Osteoblast (primary cell): ENCODE data around the gene NANOS3. TPM values are rescaled to one million over a fixed set of nuclear protein-coding genes. Genes with fewer than 3 reads are reported as not detected.

Experiments
- DNase-seq: peaks from one replicate; pipeline ENCODE4 v3.0.0; 2011; ENCODE audit warnings: low spot score, mixed read lengths; ENCODE audit not compliant: insufficient read length; ENCODE audit errors: missing footprints
- H2AFZ ChIP-seq: 2 replicates; pipeline ENCODE4 v1.6.0; 2011; ENCODE audit warnings: mild to moderate bottlenecking, low read length
- H3K27ac ChIP-seq: 2 replicates; pipeline ENCODE4 v1.5.1; 2011; ENCODE audit warnings: mild to moderate bottlenecking, low read depth, low read length, moderate library complexity
- H3K27me3 ChIP-seq: 2 replicates; pipeline ENCODE4 v1.6.0; 2012; ENCODE audit warnings: mild to moderate bottlenecking, control low read depth, inconsistent platforms, low read length, moderate library complexity; ENCODE audit not compliant: insufficient read depth
- H3K36me3 ChIP-seq: 2 replicates; pipeline ENCODE4 v1.5.1; 2011; ENCODE audit warnings: mild to moderate bottlenecking, low read length, control low read depth, moderate library complexity; ENCODE audit not compliant: insufficient read depth
- H3K4me1 ChIP-seq: 2 replicates; pipeline ENCODE4 v1.5.1; 2011; ENCODE audit warnings: mild to moderate bottlenecking, low read length, control low read depth, moderate library complexity; ENCODE audit not compliant: insufficient read depth
- H3K4me2 ChIP-seq: 2 replicates; pipeline ENCODE4 v1.6.0; 2011; ENCODE audit warnings: mild to moderate bottlenecking, low read length; ENCODE audit not compliant: insufficient read depth
- H3K4me3 ChIP-seq: fragments of 200-600 bp; sonication (generic); 3 replicates; pipeline ENCODE4 v1.5.1; 2012; ENCODE audit warnings: mild to moderate bottlenecking, low read length, inconsistent platforms; ENCODE audit not compliant: insufficient read depth
- H3K79me2 ChIP-seq: 2 replicates; pipeline ENCODE4 v1.6.0; 2012; ENCODE audit warnings: mild to moderate bottlenecking, low read length, control low read depth, inconsistent platforms; ENCODE audit not compliant: insufficient read depth
- H3K9me3 ChIP-seq: 2 replicates; pipeline ENCODE4 v1.5.1; 2011; ENCODE audit warnings: low read depth, low read length, control low read depth
- H4K20me1 ChIP-seq: 2 replicates; pipeline ENCODE4 v1.6.0; 2012; ENCODE audit warnings: mild to moderate bottlenecking, low read length, control low read depth; ENCODE audit not compliant: insufficient read depth
- total RNA-seq: library from RNA; depleted of rRNA; stranded (reverse); fragments of >200 nt; gene quantifications from 2 replicates; pipeline ENCODE4 v1.2.3, GENCODE V29; 2012
- TF ChIP-seq, protein P1 (sequence below): IDR thresholded peaks from 2 replicates; pipeline ENCODE4 v1.5.1; 2011; ENCODE audit warnings: mild to moderate bottlenecking, low read depth, low read length, moderate library complexity; ENCODE audit errors: extremely low read depth

NANOS3 gene
- total RNA-seq, 1 donor = not detected

DNA sequence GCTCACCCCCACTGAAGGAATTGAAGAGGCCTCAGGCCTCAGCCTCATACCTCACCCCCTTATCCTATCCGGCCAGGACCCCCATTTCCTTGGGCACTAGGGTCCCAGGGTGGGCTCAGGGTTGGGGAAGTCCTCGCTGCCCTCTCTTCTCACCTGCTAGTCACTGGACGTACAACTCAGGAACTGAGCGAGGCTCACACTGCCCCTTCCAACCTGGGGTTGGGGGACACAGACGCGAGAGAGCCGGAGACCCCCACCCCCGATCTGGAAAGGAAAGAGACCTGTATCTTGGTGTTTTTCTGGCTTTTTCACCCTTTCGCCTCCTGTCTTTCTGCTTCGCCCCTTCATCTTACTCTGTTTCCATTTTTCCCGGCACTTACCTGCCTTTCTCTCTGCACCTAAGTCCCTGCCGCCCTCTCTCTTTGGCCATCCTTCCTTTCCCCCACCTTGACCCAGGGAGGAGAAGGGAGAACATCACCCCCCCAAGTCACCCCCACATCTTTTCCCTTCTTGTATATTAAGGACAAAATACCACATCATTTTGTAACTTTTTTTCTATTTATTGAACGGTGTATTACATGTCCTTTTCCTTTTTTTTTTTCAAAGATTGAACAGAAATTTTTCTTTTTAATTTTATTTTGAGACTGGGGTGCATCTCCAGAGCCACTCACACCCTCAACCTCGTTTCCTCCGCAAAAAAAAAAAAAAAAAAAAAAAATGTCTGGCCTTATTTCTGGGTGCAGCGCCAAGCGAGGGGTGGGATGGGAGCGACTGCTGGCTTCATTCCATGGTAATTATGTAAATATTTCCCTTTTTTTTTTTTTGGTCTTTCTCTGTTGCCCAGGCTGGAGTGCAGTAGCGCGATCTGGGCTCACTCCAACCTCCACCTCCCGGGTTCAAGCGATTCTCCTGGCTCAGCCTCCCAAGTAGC is 45.1 kb upstream of the NANOS3 start:
- TF ChIP-seq, protein P1, sequence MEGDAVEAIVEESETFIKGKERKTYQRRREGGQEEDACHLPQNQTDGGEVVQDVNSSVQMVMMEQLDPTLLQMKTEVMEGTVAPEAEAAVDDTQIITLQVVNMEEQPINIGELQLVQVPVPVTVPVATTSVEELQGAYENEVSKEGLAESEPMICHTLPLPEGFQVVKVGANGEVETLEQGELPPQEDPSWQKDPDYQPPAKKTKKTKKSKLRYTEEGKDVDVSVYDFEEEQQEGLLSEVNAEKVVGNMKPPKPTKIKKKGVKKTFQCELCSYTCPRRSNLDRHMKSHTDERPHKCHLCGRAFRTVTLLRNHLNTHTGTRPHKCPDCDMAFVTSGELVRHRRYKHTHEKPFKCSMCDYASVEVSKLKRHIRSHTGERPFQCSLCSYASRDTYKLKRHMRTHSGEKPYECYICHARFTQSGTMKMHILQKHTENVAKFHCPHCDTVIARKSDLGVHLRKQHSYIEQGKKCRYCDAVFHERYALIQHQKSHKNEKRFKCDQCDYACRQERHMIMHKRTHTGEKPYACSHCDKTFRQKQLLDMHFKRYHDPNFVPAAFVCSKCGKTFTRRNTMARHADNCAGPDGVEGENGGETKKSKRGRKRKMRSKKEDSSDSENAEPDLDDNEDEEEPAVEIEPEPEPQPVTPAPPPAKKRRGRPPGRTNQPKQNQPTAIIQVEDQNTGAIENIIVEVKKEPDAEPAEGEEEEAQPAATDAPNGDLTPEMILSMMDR = no peak
- Histone ChIP-seq H3K27ac (no peak overlapping the region), H3K9me3 (no peaks in the 10 kb centered on the region), H3K4me1 (peaks cover 20% of the 10 kb centered on the region), H3K4me3 (no peak overlapping the region), H3K27me3 (no peaks in the 10 kb centered on the region), H2AFZ (no peak overlapping the region), H3K36me3 (peaks cover 63% of the 10 kb centered on the region), H3K4me2 (no peak overlapping the region), H3K79me2 (peaks cover 43% of the 10 kb centered on the region), H4K20me1 (peaks cover 66% of the 10 kb centered on the region)
- DNase-seq = peak; percentile 81

DNA sequence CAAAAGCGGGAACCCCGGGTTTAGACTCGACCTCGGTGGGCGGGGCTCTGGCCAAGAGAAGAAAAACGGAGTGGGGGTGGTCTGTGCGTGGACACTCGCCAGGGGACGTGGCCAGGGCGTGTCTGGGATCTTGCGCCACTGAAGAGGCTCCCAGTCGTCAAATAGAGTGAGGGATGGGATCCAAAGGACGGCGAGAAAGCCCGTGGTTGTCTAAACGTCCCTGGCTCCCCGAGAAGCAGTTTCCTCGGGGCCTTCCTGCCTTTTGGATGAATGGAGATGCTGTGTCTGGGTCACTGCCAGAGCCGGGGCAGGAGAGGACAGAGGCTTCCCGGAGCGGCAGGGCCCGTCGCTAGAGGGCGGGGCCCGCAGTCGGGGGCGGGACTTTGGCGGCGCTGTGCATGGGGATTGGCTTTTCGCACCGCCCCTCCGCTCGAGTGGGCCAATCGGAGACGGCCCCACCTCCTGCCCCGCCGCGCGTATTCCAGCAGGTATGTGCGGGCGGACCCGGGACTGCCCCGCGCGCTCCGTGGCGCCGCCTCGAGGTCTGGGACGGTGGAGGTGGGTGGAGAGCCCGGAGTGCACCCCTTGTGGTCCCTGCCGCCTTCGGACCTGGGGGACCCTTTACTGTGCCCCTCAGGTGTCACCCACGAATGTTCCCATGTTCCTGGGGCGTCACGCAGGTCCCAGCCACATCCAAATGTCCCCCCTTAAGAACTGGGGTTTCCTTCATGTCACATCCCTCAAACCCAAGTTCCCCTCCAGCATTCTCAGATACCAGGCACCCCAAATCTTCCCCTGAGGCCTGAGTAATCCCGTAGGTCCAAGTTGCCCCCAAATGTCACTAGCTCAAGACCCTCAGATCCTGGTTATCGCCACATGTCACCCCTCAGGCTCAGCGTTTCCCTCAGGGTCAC is 43.3 kb upstream of the NANOS3 start:
- Histone ChIP-seq H3K4me3 (peak overlapping the region; percentile 33), H3K4me2 (peak overlapping the region; percentile 61), H3K9me3 (no peaks in the 10 kb centered on the region), H4K20me1 (peaks cover 72% of the 10 kb centered on the region), H3K27ac (peak overlapping the region; percentile 85), H3K4me1 (peaks cover 33% of the 10 kb centered on the region), H2AFZ (no peak overlapping the region), H3K36me3 (peaks cover 62% of the 10 kb centered on the region), H3K79me2 (peaks cover 60% of the 10 kb centered on the region), H3K27me3 (no peaks in the 10 kb centered on the region)
- DNase-seq = peak; percentile 99
- TF ChIP-seq, protein P1 = peak; percentile 14

DNA sequence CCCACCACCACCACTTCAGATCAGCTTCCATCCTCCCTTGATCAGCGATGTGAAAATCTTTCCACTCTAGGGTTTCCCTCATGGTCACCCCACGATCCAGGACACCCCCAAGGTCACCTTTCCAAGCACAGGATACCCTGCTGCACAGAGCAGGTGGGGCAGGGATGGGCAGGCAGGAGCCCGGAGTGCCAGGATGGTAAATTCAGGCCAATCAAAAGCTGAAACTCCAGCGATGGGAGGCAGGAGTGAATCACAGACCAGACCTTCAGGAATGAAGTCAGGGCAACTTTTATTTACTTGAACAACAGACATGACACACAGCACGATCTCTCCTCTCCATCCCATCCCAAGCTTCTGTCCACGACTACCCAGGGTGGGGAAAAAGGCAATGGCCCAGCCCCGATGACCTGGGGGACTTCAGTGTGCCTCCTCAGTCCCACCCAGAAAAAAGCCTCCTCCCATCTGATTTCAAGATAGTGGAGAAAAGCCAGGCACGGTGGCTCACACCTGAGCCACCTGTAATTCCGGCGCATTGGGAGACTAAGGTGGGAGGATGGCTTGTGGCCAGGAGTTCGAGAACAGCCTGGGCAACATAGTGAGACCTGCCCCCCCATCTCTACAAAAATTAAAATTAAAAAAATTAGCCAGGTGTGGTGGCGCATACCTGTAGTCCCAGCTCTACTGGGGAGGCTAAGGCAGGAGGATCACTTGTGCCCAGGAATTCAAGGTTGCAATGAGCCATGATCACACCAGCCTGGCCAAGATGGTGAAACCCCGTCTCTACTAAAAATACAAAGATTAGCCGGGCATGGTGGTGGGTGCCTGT is 42.5 kb upstream of the NANOS3 start:
- no peaks in the 10 kb centered on the region for H3K27me3 ChIP-seq
- no peak overlapping the region for H2AFZ ChIP-seq
- no peaks in the 10 kb centered on the region for H3K9me3 ChIP-seq
- TF ChIP-seq, protein P1 = no peak
- H3K79me2 ChIP-seq = peaks cover 68% of the 10 kb centered on the region
- peak overlapping the region; percentile 33 for H3K4me3 ChIP-seq
- peaks cover 42% of the 10 kb centered on the region for H3K4me1 ChIP-seq
- peaks cover 60% of the 10 kb centered on the region for H3K36me3 ChIP-seq
- peak overlapping the region; percentile 61 for H3K4me2 ChIP-seq
- peaks cover 77% of the 10 kb centered on the region for H4K20me1 ChIP-seq
- DNase-seq = peak; percentile 93
- H3K27ac ChIP-seq = peak overlapping the region; percentile 85
